HG02588 (cell line): ENCODE measurements around the gene CLEC16A.

Experiments used
- ATAC-seq: cut with Tn5 transposase; IDR thresholded peaks from one replicate; pipeline ENCODE4 v1.9.1; 2021; ENCODE audit warnings: mild to moderate bottlenecking, moderate library complexity; ENCODE audit not compliant: unreplicated experiment

CLEC16A gene

DNA sequence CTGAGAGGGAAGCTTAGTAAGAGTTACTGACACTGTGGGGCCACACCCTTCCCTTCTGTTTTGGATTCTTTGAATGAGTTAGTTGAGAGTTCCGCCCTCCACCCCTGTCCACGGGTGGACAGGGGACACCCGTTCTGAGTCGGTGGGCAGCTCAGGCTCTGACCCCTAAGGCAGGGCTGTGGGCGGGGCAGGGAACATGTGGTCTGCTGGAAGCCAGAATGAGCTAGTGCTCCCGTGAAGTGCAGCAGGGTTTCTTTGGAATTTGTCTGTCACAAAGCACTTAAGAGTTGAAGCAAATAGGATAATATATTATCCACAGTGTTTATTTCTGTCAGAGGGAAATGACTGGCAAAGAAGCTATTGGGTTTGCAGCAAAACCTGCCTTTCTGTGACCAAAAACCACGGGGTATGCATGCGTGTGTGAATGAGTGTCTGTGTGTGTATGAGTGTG is 90.1 kb downstream of the CLEC16A start:
- no peak for ATAC-seq

DNA sequence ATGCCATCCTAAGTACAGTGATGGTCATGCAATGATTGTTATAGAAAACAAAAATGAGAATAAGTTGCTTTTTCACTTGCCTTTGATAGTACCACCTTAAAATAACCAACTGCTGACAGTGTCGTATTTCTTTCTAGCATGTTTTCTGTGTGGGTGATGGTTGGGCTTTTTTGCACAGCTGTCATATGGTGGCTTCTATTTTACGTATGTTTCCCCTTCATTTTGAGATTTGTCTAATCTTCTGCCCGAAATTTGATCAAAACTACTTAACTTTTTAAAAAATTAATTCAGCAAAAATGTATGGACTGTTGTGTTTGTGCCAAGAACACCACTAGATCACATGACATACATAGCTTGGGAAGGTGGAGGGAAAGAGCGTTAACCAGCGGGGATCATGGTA is 90.7 kb downstream of the CLEC16A start:
- no peak for ATAC-seq

DNA sequence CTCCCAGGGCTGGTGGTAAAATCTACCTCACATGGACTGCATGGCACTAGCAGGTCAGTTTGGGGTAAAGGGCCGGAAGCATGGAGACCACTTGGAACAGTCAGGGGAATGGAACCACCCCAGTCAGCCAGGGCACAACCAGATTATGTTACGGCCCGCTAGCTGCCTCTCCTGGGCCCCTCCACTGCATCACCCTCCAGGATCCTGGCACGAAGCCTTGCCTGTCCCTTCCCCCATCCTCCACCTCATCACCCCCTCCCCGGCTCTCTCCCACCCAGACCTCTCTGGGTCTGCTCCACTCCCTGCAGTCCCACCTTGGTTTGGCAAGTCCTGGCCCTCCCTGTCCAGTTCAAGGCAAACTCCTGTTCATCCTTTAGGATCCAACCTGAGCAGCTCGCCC is 91.7 kb downstream of the CLEC16A start:
- no peak for ATAC-seq

DNA sequence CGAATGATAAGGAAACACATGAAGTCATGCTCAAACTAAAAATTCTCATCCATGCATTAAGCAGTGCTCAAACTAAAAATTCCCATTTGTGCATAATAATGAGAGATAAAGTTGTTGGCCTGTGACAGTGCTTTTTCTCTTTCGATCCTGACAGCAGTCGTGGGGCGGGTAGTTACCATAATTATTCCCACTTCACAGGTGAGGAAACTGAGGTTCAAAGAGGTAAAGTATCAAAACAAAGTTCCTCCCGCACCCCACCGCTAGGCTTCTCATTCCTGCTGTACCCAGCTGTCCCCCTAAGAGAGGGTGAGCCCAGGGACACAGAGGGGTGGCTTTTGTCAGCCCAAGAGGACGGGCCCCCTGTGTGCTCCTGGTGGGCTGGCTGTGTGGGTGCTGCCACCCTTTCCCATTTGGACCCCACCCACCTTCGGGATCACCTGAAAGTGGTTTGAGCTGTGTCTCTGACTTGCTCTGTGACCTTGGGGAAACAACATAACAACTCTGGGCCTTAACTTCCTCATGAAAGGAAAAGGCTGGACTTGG is 92.6 kb downstream of the CLEC16A start:
- ATAC-seq, result no peak

DNA sequence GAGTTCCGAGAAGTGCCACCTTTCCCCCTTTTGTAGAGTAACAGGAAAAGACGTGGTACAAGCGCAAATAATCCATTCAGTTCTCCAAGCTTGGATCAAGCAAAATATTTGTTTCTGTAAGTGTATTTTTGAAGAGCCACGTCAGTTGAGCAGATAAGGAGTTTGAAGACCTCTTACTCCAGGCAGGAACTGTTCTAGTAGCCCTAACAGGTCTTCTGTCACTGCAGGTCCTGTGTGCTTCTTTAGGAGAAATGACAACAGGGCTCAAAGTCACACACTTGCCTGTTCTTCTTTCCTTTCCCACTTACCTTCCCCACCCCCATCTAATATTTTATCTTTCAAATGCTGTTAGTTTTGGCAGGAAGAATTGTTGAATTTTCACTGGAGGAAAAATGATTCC is 93.9 kb downstream of the CLEC16A start:
- ATAC-seq, result no peak

DNA sequence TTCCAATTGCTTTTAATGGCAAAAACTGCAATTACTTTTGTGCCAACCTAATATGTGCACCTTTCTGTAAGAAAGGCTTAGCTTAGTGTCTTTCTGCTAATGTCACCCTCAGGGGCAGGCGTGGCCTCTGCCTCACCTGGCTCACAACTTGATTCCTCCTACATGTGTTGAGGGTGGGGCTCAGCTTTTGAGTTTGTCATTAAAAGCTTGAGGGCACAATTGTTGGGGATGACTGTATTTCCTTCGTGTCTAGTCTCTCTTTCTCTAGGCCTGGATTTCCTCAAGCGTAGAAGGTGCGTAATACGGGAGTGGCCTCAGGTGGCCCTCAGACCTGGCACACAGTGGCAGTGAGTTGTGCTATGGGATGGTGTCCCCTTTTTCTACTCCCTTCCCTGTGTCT is 94.4 kb downstream of the CLEC16A start:
- ATAC-seq, result no peak

DNA sequence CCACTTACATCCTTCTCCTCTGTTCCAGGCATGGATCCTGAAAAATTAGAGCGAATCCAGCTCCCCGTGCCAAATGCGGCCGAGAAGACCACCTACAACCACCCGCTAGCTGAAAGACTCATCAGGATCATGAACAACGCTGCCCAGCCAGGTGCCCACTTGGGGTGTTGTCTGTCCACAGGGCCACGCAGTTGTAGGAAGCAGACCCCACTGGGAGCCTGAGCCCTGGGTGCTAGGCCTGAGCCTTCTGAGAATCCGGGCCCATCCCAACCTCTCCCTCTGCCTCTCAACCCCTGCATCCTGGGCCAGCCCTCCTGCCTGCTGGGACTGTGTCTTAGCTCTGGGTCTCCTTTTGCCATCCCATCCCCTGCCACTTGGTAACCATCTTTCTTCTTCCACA is 95.4 kb downstream of the CLEC16A start:
- no peak for ATAC-seq

DNA sequence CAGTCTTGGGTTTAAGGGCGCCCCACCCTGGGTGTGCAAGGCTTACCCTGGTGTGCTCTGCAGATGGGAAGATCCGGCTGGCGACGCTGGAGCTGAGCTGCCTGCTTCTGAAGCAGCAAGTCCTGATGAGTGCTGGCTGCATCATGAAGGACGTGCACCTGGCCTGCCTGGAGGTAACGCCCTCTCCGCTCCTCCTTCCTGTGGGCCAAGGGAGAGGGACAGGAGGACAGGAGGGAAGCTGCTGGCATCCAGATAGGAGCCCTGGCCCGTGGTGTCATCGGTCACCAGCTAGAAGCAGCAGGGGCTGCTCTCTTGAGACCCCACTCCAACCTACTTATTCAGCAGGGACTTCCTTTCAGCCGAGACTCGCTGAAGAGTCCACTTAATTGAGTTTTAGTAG is 97.8 kb downstream of the CLEC16A start:
- no peak for ATAC-seq

DNA sequence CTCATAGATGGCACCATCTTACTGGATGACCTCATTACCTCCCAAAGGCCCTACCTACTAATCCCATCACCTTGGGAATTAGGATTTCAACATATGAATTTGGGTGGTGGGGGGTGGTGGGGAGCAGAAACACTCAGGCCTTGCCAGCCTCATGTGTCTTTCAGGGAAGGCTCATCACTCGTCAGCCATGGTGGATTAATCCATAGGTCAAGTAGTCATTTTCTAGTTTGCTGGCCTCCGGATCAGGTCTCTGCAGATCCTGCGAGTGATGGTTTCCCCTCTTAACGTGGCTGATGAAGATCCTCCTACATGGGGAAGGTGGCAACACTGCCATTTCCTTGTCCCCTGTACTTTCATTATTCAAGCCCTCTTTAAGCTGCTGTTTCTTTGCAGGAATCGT is 101.1 kb downstream of the CLEC16A start:
- no peak for ATAC-seq

DNA sequence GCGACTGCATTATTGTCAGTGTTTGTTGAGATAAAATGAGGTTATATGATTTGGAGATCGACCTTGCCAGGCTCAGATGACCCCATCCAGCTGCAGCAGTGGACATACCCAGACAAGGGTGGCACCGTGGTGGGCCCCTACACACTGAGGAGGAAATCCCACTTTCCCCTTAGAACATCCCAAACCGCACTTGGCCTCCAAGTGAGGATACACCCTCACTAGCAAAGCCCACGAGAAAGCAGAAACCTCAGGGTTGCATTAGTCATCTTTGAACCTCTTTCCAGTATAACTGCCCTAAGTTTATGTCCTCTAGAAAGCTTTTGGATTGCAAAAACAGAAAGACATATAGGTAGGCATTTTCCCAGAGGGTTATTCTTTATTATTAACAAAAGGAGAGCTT is 101.5 kb downstream of the CLEC16A start:
- ATAC-seq, result no peak

DNA sequence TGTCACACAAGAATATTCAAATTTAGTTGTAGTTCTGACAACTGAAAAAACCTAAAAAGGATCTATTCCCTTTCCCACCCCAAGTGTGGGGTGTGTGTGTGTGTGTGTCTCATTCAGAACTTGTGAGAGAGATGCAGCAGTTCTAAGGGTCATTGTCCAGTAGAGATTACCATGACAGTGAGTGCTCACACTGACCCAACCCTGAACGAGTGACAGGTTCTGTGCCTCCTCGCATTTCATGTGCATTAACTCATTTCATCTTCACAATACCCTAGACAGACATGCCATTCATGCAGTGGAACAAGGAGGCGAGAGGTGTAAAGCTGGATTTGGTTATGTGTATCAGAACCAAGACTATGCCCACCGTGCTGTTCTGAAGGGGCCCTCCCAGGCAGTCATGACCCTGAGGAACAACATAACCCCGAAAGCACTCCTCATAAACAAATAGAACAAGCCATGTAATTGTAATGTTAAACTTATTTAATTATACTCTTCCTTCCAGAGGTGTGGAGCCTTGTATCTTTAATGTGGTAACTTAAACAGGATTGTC is 102.1 kb downstream of the CLEC16A start:
- no peak for ATAC-seq

DNA sequence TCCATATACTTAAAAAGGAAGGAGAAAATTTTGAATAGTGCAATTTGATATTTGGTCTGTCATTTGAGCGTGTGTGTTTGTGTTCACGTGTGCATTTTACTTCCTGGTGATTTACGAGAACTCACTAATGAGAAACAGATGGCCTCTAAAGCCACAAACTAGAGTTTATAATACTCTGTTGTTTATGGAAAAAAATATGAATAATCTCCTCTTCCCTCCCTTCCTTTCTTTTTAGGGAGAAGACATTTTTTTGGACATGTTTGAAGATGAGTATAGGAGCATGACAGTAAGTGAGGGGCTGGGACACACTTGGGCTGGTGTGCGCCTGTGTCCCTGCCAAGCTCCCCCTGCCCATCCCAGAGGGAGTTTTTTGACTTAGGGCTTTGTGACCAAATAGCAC is 102.7 kb downstream of the CLEC16A start:
- ATAC-seq, result no peak

DNA sequence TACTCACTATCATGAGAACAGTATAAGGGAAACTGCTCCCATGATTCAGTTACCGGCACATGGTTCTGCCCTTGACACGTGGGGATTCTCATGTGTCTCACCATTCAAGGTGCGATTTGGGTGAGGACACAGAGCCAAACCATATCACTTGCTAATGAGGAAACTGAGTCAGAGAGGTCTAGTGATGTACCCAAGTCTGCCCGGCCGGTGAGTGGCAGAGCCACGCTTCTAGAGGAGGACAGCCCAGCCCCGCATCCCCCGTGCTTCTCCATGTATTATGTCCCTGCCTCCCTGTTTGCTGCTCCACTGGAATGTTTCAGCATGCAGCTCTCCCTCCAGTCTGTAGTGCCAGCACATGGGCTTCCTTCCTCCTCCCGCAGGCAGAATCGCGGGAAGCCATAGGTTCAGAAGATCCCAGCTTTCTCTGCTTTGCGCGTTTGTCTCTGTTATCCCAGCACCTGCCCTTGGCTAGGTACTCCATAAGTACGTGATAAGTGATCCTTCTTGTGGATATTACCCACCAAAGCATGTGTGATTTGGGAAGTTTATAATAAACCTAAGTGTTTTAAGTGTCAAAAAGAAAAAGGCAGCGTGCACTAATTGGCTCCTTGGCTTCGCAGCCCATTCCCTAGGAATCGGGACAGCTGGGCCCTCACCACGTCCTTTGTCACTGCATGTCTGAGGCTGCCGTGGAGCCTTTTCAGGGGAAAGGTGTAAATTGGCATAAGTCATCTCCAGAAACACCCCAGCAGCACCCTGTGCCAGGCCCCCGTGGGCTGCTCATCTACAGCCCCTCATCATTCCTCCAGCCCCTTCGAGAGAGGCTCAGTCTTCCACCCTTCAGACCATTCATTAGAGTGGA is 103.8 kb downstream of the CLEC16A start:
- ATAC-seq, result no peak

DNA sequence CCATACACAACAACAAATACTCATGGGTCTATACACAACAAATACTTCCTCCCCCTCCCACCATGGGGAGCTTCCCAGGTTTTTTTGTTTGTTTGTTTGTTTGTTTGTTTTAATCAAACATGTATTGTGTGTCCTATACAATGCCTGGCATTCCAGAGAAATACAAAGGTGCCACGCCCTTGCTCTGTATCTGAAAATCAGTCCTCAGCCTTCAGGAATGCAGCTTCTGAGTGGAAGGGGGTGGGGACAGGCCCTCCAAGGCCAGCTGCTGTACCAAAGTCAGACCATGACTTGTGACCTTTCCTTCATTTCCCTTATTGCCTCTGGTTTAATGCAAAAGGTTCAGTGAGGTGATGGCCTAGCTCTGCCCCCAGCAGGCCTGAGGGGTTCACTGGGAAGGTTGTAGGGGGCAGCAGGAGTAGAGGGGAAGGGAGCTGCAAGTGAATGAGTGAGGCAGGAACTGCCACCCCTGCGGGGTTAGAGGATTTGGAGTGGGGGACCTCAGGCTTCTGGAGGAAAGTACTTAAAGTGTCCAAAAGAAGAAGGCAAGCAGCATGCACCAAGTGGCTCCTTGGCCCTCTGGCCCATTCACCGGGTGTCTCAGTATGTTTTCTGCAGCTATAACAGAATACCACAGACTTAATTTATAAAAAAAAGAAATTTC is 105.2 kb downstream of the CLEC16A start:
- ATAC-seq, result no peak

DNA sequence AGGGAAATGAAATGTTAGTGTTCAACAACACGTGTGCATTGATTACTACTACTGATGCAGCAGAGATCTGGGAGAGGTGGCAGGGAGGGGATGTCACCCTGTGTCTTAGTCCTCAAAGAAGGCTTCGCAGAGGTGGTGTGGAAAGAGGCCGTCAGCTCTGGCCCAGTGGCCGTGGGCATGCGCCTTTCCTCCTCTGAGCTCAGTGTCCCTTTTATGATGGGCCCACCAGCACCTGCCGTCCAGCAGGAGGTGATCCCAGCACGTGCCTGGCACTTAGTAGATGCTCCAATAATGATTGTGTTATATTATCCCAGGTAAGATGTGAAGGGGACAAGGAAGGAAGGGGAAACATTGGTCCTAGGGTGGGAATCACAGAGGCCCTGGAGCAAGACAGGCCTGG is 106.2 kb downstream of the CLEC16A start:
- ATAC-seq, result no peak

DNA sequence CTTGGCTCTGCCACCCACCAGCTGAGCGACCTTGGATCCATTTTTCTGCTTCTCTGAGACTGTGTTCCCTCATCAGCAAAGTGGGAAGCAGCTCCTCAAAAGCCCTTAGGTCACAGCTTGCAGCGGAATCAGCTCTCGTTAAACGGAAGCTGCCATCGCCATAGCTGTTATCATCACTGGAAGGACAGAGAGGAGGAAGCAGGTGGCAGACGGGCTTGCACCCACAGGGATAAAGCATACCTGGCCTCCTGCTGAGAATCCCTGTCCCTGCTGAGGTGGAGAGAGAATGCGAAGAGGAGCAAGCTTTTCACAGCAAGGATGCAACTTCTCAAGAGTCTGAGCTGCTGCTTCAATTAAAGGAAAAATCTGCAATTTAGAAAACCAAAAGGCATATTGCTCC is 106.6 kb downstream of the CLEC16A start:
- ATAC-seq, result no peak

DNA sequence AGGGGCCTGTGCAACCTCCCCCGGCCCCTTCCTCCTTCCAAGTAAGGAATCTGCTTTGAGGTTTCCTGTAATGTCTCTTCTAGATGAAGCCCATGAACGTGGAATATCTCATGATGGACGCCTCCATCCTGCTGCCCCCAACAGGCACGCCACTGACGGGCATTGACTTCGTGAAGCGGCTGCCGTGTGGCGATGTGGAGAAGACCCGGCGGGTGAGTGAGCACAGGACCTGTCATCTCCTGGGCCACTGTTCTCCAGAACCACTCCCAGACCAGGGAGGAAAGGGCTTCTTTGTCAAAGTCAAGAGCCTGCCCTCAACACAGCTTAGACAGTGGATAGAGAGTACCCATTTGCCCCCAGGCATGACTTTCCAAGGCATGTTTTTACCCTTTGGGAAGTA is 107.1 kb downstream of the CLEC16A start:
- no peak for ATAC-seq

DNA sequence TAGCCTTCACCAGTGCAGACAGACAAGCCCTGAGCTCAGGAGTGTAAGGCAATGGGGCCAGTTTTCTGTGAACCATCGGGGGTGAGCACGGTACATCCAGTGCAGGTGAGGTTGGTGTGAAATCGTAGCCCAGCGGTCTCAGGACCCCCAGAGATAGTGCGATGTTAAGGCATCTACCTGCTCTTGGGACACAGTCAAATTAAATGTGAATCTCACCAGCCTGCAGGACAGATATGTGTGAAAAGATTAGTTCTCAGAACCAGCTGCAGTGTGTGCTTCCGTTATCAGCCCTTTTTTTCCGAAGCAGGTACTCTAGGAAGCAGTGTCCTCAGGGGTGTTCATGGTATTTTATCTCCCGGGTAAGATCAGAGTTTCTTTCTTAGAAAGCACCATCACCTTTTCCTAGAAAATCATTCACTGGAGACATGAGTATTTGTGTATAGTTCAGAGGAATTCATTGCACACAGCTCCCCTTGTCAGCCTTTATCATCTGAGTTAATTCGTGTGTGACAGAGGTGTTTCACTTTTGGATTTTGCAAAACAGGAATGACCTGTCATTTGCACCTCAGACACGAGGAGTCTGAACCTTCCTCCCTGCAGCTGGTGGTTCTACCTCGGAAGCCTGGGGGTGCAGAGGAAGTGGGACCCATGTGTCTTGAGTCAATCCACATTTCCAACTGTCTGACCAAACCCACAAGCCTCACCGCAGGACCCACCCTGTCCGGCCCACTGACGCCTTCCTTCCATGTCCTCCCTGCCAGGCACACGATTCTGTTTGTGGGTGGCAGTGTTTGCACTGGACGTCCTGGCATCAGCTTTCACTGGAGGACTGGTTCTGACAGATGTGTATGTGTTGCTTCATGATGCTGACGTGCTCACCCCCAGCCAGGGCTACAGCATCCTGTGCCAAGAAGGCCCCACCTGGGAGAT is 107.8 kb downstream of the CLEC16A start:
- peak; percentile 56 for ATAC-seq

DNA sequence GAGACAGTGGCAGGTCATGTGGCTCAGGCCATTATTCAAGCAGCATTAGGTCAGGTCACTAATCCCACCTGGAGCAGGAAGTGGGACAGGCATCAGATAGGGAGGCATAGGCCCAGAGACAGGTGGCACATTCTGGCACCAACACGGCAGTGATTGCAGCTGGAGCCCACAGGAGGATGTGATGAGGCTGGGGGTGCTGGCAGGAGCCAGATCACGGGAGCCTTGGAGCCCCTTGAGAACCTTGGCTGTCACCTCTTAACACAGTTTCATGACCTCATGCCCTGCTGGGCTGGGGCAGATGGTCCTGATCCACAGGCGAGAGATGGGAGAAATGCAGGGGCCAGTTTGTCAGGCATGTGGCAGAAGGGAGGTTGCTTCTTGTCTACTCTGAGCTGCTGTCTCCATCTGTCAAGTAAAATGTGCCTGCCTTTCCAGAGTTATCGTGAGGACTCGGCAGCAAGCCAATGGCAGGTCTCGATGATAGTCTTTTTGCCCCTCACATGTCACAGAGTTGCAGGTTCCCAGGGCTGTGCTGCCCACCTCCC is 109.6 kb downstream of the CLEC16A start:
- ATAC-seq, result no peak
